ENCODE data around the gene SGCA.

SGCA gene

DNA sequence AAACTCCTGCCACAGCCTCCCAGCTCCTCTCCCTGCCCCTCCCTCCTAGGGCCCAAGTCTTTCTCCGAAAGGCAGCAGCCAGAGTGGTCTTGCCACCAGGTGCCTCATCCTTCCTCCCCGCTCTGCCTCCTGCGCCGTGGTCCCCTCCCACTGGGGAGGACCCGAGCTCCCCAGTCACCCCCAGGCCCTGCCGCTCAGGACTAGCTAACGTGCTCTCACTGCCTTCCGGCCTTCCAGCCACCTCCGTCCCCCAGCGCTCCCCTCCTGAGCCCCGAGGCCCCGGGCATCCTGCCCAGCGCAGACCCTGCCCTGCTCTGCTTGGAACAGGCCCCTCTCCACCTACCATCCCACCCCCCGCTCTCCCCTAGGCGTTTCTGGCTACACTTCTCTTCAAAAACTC lies 55.0 kb downstream of the SGCA start:
- in situ Hi-C loops (cut with HindIII; ENCODE audit: low sequenced_read_pairs), result no loop called here

- in situ Hi-C loops (cut with HindIII; ENCODE audit: low sequenced_read_pairs), result no loop called here
Measured at GRCh38 chr17:50221266-50221863, 55.6 kb downstream of the SGCA start.

GRCh38 chr17:50221864-50222545 lies 56.2 kb downstream of the SGCA start:
- in situ Hi-C loops (cut with HindIII; ENCODE audit: low sequenced_read_pairs), result no loop called here

DNA sequence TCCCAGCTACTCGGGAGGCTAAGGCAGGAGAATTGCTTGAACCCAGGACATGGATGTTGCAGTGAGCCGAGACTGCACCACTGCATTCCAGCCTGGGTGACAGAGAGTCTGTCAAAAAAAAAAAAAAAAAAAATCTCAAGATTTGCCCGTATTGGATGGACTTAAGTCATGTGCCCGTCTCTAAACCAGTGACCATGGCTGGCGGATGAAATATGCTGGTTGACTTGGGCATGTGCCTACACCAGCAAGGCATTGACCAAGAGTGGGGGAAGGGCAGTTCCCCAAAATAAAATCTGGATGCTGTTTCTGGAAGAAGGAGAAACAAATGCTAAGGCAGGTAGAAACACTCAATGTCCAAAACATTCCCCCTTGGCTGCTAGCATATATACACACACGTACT lies 57.1 kb downstream of the SGCA start:
- in situ Hi-C loops (cut with HindIII; ENCODE audit: low sequenced_read_pairs), result no loop called here
